GM19452 (cell line): ENCODE measurements around the gene FOXP1.

Source experiments
- ATAC-seq: cut with Tn5 transposase; IDR thresholded peaks from one replicate; pipeline ENCODE4 v1.9.1; 2021; ENCODE audit not compliant: unreplicated experiment

Gene FOXP1

GRCh38 chr3:70911719-70912118 is 671.8 kb downstream of the FOXP1 start:
- ATAC-seq, result no peak

GRCh38 chr3:70905491-70905890 is 678.0 kb downstream of the FOXP1 start:
- no peak for ATAC-seq
